Adrenal gland (tissue), 5 donors: ENCODE measurements around the gene TMEM267.

ENCODE experiments used
- CTCF ChIP-seq, 6 experiments: fragments of 450-650 bp in 4 of 6; fragments of 200-600 bp in 2 of 6; sonication (generic) in 1 of 6; IDR thresholded peaks; 1 replicate in 5 of 6; 2 replicates in 1 of 6; pipeline versions ENCODE4 v1.5.1 to v1.8.0; 2016 to 2021; ENCODE audit warnings: antibody characterized with exemption in 6 of 6, mild to moderate bottlenecking in 2 of 6, moderate library complexity in 1 of 6
- POLR2A ChIP-seq, 2 donors: fragments of 450-650 bp; IDR thresholded peaks; one replicate each; pipeline ENCODE4 v1.6.1; 2017; ENCODE audit warnings: antibody characterized with exemption in 2 of 2, mild to moderate bottlenecking in 2 of 2, moderate library complexity in 1 of 2
- donor health status: DM: no; HTN: no; CAD: no.

- no peak for TF ChIP-seq CTCF (IDR thresholded peaks at IDR 0.05)
- TF ChIP-seq POLR2A (IDR thresholded peaks at IDR 0.05): no peak
Observed at GRCh38 chr5:43412644-43413043, 71.0 kb downstream of the TMEM267 start.
